ENCODE measurements around the gene ABI3BP. TPM values are rescaled to one million over a fixed set of nuclear protein-coding genes. Genes with fewer than 3 reads are reported as not detected.

Gene ABI3BP
- total RNA-seq, 2 donors from 2014 or later = 46.8 to 185 TPM

DNA sequence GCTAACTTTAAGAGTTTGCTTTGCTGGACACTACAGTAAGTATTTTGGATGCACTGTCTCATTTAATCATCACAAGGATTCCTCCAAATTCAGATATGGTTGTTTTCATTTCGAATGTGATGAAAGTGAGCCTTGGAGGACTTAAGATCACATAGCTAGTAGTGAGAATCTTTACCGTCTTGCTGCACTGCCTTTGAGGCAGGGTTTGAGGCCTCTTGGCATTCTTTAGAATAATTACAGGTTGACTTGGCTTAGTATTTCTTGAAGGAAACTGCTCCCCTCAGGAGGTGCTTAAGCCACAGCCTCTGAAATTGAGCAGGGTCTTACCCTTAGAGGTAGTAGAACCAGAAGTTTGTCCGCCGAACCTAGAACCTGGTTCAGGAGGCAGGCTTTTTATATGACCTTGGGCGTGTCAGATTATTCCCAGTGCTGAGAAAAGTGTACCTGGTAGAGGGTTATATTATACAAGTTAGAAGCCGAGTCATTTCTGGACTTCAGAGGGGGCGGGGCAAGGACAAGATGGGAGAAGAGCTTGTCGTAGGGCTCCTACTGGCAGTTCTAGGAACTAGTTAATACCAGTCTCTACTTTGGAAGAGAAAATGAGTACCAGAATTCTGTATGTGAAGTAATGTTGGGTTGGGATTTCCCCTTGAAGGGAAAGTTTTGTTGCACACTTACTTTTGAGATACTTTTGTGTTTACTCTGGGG lies 282.8 kb downstream of the ABI3BP start:
- ATAC-seq (ENCODE audit: insufficient number of reproducible peaks, low FRiP score, low read depth) (no peak), DNase-seq (ENCODE audit: low spot score) (no peak)
- Histone ChIP-seq H3K27me3 (replicated peaks; ENCODE audit: insufficient read depth) (no peaks in the 10 kb centered on the region), H3K4me3 (peak overlapping the region; percentile 91), H3K9me3 (no peaks in the 10 kb centered on the region), H3K27ac (peak overlapping the region; percentile 25 to 90), H3K36me3 (no peaks in the 10 kb centered on the region), H3K4me1 (ENCODE audit: control insufficient read depth in 1 of 2, low read depth in 2 of 2) (peaks cover 15 to 38% of the 10 kb centered on the region in 2 donors)
- TF ChIP-seq, protein P1, sequence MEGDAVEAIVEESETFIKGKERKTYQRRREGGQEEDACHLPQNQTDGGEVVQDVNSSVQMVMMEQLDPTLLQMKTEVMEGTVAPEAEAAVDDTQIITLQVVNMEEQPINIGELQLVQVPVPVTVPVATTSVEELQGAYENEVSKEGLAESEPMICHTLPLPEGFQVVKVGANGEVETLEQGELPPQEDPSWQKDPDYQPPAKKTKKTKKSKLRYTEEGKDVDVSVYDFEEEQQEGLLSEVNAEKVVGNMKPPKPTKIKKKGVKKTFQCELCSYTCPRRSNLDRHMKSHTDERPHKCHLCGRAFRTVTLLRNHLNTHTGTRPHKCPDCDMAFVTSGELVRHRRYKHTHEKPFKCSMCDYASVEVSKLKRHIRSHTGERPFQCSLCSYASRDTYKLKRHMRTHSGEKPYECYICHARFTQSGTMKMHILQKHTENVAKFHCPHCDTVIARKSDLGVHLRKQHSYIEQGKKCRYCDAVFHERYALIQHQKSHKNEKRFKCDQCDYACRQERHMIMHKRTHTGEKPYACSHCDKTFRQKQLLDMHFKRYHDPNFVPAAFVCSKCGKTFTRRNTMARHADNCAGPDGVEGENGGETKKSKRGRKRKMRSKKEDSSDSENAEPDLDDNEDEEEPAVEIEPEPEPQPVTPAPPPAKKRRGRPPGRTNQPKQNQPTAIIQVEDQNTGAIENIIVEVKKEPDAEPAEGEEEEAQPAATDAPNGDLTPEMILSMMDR (IDR thresholded peaks at IDR 0.05) = no peak

DNA sequence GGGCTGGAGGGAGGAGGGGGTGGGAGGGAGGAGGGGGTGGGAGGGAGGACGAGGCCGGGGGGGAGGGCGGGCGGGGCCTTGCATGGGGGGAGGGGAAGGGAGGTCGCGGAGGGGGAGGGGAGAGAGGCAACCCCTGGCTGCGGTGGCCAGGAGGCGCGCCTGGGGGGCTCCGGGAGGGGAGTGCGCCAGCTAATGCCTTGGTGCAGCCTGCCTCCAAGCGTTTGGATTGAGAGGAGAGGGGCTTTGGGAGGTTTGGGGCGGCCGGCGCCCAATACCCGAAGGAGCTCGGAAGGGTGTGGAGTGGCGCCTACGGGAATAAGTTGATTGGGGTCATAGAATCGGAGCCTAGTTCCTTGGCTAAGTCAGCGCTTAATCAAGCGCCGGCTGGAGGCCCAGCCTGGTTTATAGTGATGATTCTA lies 283.4 kb downstream of the ABI3BP start:
- ATAC-seq (ENCODE audit: insufficient number of reproducible peaks, low FRiP score, low read depth) (no peak), DNase-seq (ENCODE audit: low spot score) (no peak)
- Histone ChIP-seq H3K27ac (peak overlapping the region; percentile 90 to 94), H3K9me3 (no peaks in the 10 kb centered on the region), H3K4me1 (ENCODE audit: control insufficient read depth in 1 of 2, low read depth in 2 of 2) (peaks cover 15 to 38% of the 10 kb centered on the region in 2 donors), H3K27me3 (replicated peaks; ENCODE audit: insufficient read depth) (no peaks in the 10 kb centered on the region), H3K36me3 (no peaks in the 10 kb centered on the region), H3K4me3 (peak overlapping the region; percentile 91)
- TF ChIP-seq, protein P1 (IDR thresholded peaks at IDR 0.05) = no peak

GRCh38 chr3:100708989-100709841 lies 284.0 kb downstream of the ABI3BP start, which contains the start of gene TFG:
Gene TFG, plus strand, starts transcription at chr3:100709494. Its CDS starts 4,192 bp downstream, at chr3:100713686.
- H3K4me1 ChIP-seq (ENCODE audit: control insufficient read depth in 1 of 2, low read depth in 2 of 2) = peaks cover 15 to 35% of the 10 kb centered on the region in 2 donors
- peak within 1 kb of the TSS; percentile 90 to 94 for H3K27ac ChIP-seq
- peak within 1 kb of the TSS; percentile 91 for H3K4me3 ChIP-seq
- TF ChIP-seq, protein P1 (IDR thresholded peaks at IDR 0.05) = no peak
- H3K27me3 ChIP-seq (replicated peaks; ENCODE audit: insufficient read depth) = no peaks in the 10 kb centered on the region
- no peaks in the 10 kb centered on the region for H3K9me3 ChIP-seq
- DNase-seq (ENCODE audit: low spot score) (peak; percentile 87), ATAC-seq (ENCODE audit: insufficient number of reproducible peaks, low FRiP score, low read depth) (peak; percentile 99)
- H3K36me3 ChIP-seq = no peaks in the 10 kb centered on the region

DNA sequence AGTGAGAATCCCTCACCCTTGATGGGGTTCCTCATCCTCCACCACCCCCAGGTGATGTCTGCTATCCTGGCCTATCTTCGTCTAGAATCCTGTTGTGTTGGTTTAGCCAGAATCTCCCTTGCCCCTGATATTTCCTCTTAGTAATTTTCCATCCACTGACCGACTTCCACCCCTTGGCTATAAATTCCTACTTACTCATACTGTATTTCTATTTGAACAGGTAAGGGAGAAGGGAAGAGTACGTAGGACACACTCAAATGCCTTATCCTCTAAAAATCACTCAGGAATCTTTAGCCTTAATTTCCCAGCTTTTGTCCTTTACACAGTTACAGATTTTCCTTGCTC lies 284.6 kb downstream of the ABI3BP start:
- peaks cover 15 to 30% of the 10 kb centered on the region in 2 donors for H3K4me1 ChIP-seq (ENCODE audit: control insufficient read depth in 1 of 2, low read depth in 2 of 2)
- DNase-seq (ENCODE audit: low spot score) (no peak), ATAC-seq (ENCODE audit: insufficient number of reproducible peaks, low FRiP score, low read depth) (no peak)
- no peaks in the 10 kb centered on the region for H3K9me3 ChIP-seq
- H3K27ac ChIP-seq = peak overlapping the region; percentile 90 to 94
- no peaks in the 10 kb centered on the region for H3K36me3 ChIP-seq
- no peaks in the 10 kb centered on the region for H3K27me3 ChIP-seq (replicated peaks; ENCODE audit: insufficient read depth)
- TF ChIP-seq, protein P1 (IDR thresholded peaks at IDR 0.05) = no peak
- H3K4me3 ChIP-seq = peak overlapping the region; percentile 91

GRCh38 chr3:100706365-100706764 lies 286.9 kb downstream of the ABI3BP start:
- Histone ChIP-seq H3K4me1 (ENCODE audit: control insufficient read depth in 1 of 2, low read depth in 2 of 2) (peaks cover 5 to 12% of the 10 kb centered on the region in 2 donors), H3K36me3 (no peaks in the 10 kb centered on the region), H3K4me3 (no peak overlapping the region), H3K9me3 (no peaks in the 10 kb centered on the region), H3K27me3 (replicated peaks; ENCODE audit: insufficient read depth) (no peaks in the 10 kb centered on the region), H3K27ac (no peak overlapping the region)
- TF ChIP-seq, protein P1 (IDR thresholded peaks at IDR 0.05) = no peak
- ATAC-seq (ENCODE audit: insufficient number of reproducible peaks, low FRiP score, low read depth) = no peak
- DNase-seq (ENCODE audit: low spot score) = no peak
